Gastroesophageal sphincter (tissue), 3 donors: ENCODE data around the gene ST3GAL6.

Source experiments
- EP300 ChIP-seq: sonication (generic); formaldehyde crosslinking; IDR thresholded peaks from one replicate; pipeline ENCODE4 v1.6.1; 2017; ENCODE audit warnings: antibody characterized with exemption, mild to moderate bottlenecking
- POLR2AphosphoS5 ChIP-seq: sonication (generic); formaldehyde crosslinking; IDR thresholded peaks from one replicate; pipeline ENCODE4 v1.6.1; 2017; ENCODE audit warnings: antibody characterized with exemption
- TF ChIP-seq, protein P1 (sequence below), 4 experiments: fragments of 200-600 bp in 2 of 4; fragments of 450-650 bp in 2 of 4; sonication (generic) in 1 of 4; IDR thresholded peaks; one replicate each; pipeline ENCODE4 v1.5.1; 2017 to 2019; ENCODE audit warnings: antibody characterized with exemption in 4 of 4, mild to moderate bottlenecking in 2 of 4, moderate library complexity in 2 of 4

DNA sequence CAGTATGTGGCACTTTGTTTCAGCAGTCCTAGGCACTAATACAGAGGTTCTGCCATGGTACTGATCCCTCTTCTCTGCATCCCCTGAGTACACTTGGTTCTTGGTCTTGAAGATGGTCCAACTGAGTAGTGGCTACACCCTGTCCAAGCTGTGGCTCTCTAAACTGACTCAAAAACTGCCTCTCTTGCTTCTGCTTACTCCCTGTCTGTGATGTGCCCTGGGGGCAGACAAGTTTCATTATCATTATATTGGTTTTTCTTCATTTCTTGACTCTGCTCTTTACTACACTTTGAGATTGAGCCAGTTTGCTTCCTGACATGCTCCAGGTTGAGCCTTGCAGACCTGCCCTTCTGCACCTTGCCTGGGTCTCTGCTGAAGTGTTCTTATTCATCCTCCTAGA lies 18.9 kb upstream of the ST3GAL6 start:
- TF ChIP-seq EP300 (no peak), POLR2AphosphoS5 (no peak)
- TF ChIP-seq, protein P1, sequence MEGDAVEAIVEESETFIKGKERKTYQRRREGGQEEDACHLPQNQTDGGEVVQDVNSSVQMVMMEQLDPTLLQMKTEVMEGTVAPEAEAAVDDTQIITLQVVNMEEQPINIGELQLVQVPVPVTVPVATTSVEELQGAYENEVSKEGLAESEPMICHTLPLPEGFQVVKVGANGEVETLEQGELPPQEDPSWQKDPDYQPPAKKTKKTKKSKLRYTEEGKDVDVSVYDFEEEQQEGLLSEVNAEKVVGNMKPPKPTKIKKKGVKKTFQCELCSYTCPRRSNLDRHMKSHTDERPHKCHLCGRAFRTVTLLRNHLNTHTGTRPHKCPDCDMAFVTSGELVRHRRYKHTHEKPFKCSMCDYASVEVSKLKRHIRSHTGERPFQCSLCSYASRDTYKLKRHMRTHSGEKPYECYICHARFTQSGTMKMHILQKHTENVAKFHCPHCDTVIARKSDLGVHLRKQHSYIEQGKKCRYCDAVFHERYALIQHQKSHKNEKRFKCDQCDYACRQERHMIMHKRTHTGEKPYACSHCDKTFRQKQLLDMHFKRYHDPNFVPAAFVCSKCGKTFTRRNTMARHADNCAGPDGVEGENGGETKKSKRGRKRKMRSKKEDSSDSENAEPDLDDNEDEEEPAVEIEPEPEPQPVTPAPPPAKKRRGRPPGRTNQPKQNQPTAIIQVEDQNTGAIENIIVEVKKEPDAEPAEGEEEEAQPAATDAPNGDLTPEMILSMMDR (IDR thresholded peaks at IDR 0.05): no peak
